Neutrophil (primary cell): ENCODE results near the gene MAP2K5.
"Not testable (repeated sequence)": the region's sequence is repeated elsewhere in the genome, so short reads cannot be mapped to it uniquely, and the experiment has no call there.

Source experiments
- H3K27ac ChIP-seq: fragments of 200-600 bp; sonication (generic); 2 replicates; pipeline ENCODE4 v1.5.1; 2016; ENCODE audit warnings: mild to moderate bottlenecking, moderate library complexity
- H3K27me3 ChIP-seq: fragments of 200-600 bp; sonication (generic); 2 replicates; pipeline ENCODE4 v1.6.0; 2016; ENCODE audit warnings: mild to moderate bottlenecking
- H3K36me3 ChIP-seq: fragments of 200-600 bp; sonication (generic); 2 replicates; pipeline ENCODE4 v1.5.1; 2017
- H3K4me1 ChIP-seq, 2 experiments: fragments of 200-600 bp in 1 of 2; sonication (generic) in 1 of 2; 1 replicate in 1 of 2; 2 replicates in 1 of 2; pipeline versions ENCODE4 v1.5.1 to v1.6.1; 2013 to 2016; ENCODE audit warnings: low read depth in 1 of 2, low read length in 1 of 2, mild to moderate bottlenecking in 1 of 2, moderate library complexity in 1 of 2; ENCODE audit not compliant: control insufficient read depth in 1 of 2, insufficient read depth in 1 of 2
- H3K4me3 ChIP-seq, 2 experiments: fragments of 200-600 bp in 1 of 2; sonication (generic) in 1 of 2; 1 replicate in 1 of 2; 2 replicates in 1 of 2; pipeline ENCODE4 v1.5.1; 2013 to 2016; ENCODE audit warnings: low read depth in 1 of 2, low read length in 1 of 2, mild to moderate bottlenecking in 1 of 2, moderate library complexity in 1 of 2
- H3K9me3 ChIP-seq: fragments of 200-600 bp; sonication (generic); 2 replicates; pipeline ENCODE4 v1.5.1; 2016
- CTCF ChIP-seq: fragments of 200-600 bp; sonication (generic); IDR thresholded peaks from 2 replicates; pipeline ENCODE4 v1.5.1; 2016; ENCODE audit warnings: antibody characterized with exemption

MAP2K5 gene

GRCh38 chr15:67660446-67660845, 117.9 kb downstream of the MAP2K5 start:
- Histone ChIP-seq H3K4me1 (no peaks in the 10 kb centered on the region), H3K36me3 (peaks cover 6% of the 10 kb centered on the region), H3K9me3 (no peaks in the 10 kb centered on the region), H3K27me3 (no peaks in the 10 kb centered on the region), H3K4me3 (no peak overlapping the region), H3K27ac (no peak overlapping the region)
- TF ChIP-seq CTCF = no peak

DNA sequence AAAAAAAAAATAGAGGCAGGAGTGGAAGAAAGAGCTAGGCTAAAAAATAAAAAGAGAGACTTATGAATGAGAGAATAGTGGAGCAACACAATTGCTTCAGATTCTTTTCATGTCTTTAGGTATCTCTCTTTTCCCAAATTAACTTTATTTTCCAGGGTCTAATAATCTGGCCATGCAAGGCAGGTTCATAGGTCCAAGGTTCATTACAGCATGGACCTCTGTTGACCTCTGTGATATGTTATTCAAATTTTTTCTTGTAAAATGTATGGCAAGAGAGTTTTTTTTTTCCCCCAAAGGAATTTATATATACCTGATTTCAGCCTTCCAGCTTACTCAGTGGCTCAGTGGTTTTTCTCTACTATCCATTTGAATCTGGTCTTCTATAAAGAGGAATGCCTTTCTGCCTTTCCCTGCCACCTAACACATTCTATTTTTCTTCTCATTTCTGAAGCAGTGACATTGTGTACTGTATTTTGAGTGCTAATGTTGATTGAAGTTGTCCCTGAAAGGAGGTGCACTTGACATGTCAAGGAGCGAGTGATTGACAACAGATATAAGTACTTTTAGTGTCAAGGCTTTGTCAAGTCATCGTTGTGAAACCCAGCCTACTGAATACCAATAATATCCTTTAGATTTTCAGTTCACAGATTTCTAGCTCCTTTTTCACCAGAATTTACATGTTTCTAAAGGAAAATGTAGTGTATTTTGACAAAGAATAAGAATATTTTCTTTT, 118.5 kb downstream of the MAP2K5 start:
- Histone ChIP-seq H3K4me3 (no peak overlapping the region), H3K9me3 (no peaks in the 10 kb centered on the region), H3K36me3 (peaks cover 6% of the 10 kb centered on the region), H3K4me1 (no peaks in the 10 kb centered on the region), H3K27ac (no peak overlapping the region), H3K27me3 (no peaks in the 10 kb centered on the region)
- TF ChIP-seq CTCF = no peak

DNA sequence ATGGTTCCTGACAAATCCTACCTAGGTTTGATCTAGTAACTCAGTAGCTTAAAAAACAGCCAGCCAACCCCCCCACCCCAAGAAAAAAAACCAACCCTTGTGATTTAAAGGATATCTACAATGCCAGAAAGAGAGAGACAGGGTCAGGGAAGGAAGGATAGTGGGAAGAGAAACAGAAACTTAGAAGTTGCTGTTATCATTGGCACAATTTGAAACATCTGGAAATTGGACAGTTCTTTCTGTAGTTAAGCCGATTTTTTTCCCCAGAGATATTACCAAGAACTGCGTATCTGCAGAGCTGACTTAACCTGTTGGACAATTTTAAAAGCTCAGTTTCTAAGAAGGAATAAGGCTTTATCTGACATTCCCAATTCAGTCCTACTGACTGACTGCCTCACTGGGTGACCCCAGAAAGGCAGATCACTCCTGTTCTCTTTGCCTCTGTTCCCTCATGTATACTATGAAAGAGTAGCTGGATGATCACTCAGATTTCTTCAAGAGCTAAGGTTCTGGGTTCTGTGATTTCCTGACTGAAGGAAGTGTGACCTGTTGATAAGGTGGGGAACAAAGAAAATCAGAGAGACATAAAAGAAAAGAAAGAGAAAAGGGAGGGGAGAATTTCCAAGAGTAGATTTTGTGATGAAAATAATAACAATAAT, 128.3 kb downstream of the MAP2K5 start:
- Histone ChIP-seq H3K9me3 (no peaks in the 10 kb centered on the region), H3K36me3 (no peaks in the 10 kb centered on the region), H3K27ac (no peak overlapping the region), H3K4me1 (no peaks in the 10 kb centered on the region), H3K27me3 (no peaks in the 10 kb centered on the region), H3K4me3 (no peak overlapping the region)
- TF ChIP-seq CTCF = no peak

- not testable (repeated sequence) for H3K27me3 ChIP-seq, H3K4me1 ChIP-seq, H3K27ac ChIP-seq, H3K36me3 ChIP-seq, H3K4me3 ChIP-seq, H3K9me3 ChIP-seq
These were observed 130.3 kb downstream of the MAP2K5 start for GRCh38 chr15:67672834-67673233.

DNA sequence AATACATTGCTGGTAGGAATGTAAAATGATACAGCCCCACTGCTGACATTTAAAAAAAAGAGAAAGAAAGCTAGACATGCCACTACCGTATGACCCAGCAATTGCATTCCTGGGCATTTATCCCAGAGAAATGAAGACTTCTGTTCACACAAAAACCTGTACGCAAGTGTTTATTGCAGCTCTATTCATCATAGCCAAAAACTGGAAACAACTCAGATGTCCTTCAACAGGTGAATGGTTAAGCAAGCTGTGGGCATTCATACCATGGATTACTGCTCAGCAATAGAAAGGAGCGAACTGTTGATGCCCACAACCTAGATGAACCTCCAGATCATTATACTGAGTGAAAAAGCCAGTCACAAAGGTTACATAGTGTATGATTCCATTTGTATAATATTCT, 132.5 kb downstream of the MAP2K5 start:
- Histone ChIP-seq H3K27me3 (no peaks in the 10 kb centered on the region), H3K4me1 (no peaks in the 10 kb centered on the region), H3K9me3 (no peaks in the 10 kb centered on the region), H3K4me3 (no peak overlapping the region), H3K36me3 (no peaks in the 10 kb centered on the region), H3K27ac (no peak overlapping the region)
- no peak for TF ChIP-seq CTCF

GRCh38 chr15:67678089-67678488, 135.6 kb downstream of the MAP2K5 start:
- Histone ChIP-seq H3K36me3 (no peaks in the 10 kb centered on the region), H3K27ac (no peak overlapping the region), H3K4me1 (no peaks in the 10 kb centered on the region), H3K27me3 (no peaks in the 10 kb centered on the region), H3K9me3 (no peaks in the 10 kb centered on the region), H3K4me3 (no peak overlapping the region)
- TF ChIP-seq CTCF = no peak
